NCI-H82 treated with DMSO at 0.1 percent for 48 hours (cell line): ENCODE data around the gene SELENOT.
"Not testable (repeated sequence)": the region's sequence is repeated elsewhere in the genome, so short reads cannot be mapped to it uniquely, and the experiment has no call there.

Source experiments
- DNase-seq: peaks from one replicate; lab custom pipeline; 2025; ENCODE audit not compliant: unreplicated experiment; lab: John Stamatoyannopoulos, UW

SELENOT gene

GRCh38 chr3:150607267-150608065, 4.3 kb downstream of the SELENOT start:
- DNase-seq, result no peak

GRCh38 chr3:150609988-150610387, 6.9 kb downstream of the SELENOT start:
- no peak for DNase-seq

- DNase-seq, result no peak
These were observed 7.7 kb downstream of the SELENOT start for GRCh38 chr3:150610785-150611184.

GRCh38 chr3:150611666-150612065, 8.5 kb downstream of the SELENOT start:
- no peak for DNase-seq

- no peak for DNase-seq
These were observed 9.4 kb downstream of the SELENOT start for GRCh38 chr3:150612494-150612893.

- no peak for DNase-seq
These were observed 9.9 kb downstream of the SELENOT start for GRCh38 chr3:150613034-150613433.

- DNase-seq, result no peak
These were observed 10.8 kb downstream of the SELENOT start for GRCh38 chr3:150613709-150614480.

- no peak for DNase-seq
These were observed 17.0 kb downstream of the SELENOT start for GRCh38 chr3:150620002-150620689.

- DNase-seq, result not testable (repeated sequence)
These were observed 19.8 kb downstream of the SELENOT start for GRCh38 chr3:150622955-150623354.

GRCh38 chr3:150623945-150624344, 20.8 kb downstream of the SELENOT start:
- DNase-seq, result no peak

GRCh38 chr3:150626148-150626930, 23.2 kb downstream of the SELENOT start:
- no peak for DNase-seq

GRCh38 chr3:150627557-150627956, 24.4 kb downstream of the SELENOT start:
- DNase-seq, result no peak

GRCh38 chr3:150631515-150632221, 28.5 kb downstream of the SELENOT start:
- no peak for DNase-seq

GRCh38 chr3:150635076-150635475, 32.0 kb downstream of the SELENOT start:
- no peak for DNase-seq

GRCh38 chr3:150635526-150635925, 32.4 kb downstream of the SELENOT start:
- DNase-seq, result no peak

- DNase-seq, result no peak
These were observed 33.1 kb downstream of the SELENOT start for GRCh38 chr3:150636258-150636657.

GRCh38 chr3:150639262-150639661, 36.1 kb downstream of the SELENOT start:
- no peak for DNase-seq

- DNase-seq, result no peak
These were observed 37.1 kb downstream of the SELENOT start for GRCh38 chr3:150640256-150640655.

GRCh38 chr3:150653110-150653561, 50.0 kb downstream of the SELENOT start:
- DNase-seq, result no peak

GRCh38 chr3:150656316-150656715, 53.2 kb downstream of the SELENOT start:
- DNase-seq, result no peak
